ENCODE results near the gene NLGN4X. TPM values are rescaled to one million over a fixed set of nuclear protein-coding genes. Genes with fewer than 3 reads are reported as not detected.

NLGN4X gene
- total RNA-seq, 1 donor from 2014 or later = 11.5 TPM

DNA sequence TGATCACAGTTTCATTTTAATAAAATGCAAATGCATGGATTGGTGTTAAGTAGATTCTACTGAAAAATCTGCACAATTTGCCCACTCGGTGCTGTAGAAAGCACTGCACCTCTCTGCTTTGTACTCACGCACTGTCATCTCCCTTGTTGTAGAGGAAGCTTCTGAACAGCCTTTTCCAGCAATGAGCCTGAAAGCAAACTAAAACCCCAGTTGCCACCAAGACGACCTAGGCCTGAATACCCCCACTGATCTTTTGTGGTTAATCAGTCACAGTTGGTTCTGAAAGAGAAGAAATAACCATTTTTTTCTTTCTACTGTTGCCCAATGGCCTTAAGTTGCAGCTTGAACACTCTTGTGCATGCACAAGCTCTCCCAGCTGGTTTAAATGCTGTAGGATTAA is 229.8 kb downstream of the NLGN4X start:
- Histone ChIP-seq H3K27ac (ENCODE audit: low read depth, low read length) (no peak overlapping the region), H3K4me1 (ENCODE audit: insufficient read depth, low read length) (no peaks in the 10 kb centered on the region), H3K79me2 (ENCODE audit: insufficient read depth, low read length) (no peaks in the 10 kb centered on the region), H3K36me3 (ENCODE audit: insufficient read depth, low read length) (no peaks in the 10 kb centered on the region), H3K9me3 (ENCODE audit: insufficient read depth, low read depth, low read length) (no peaks in the 10 kb centered on the region), H3K4me2 (ENCODE audit: low read length) (no peak overlapping the region), H2AFZ (ENCODE audit: low read depth, low read length) (no peak overlapping the region), H3K4me3 (ENCODE audit: insufficient read depth, low read depth, low read length) (no peak overlapping the region), H4K20me1 (ENCODE audit: insufficient read depth, low read length) (no peaks in the 10 kb centered on the region), H3K27me3 (ENCODE audit: insufficient read depth, low read length) (no peaks in the 10 kb centered on the region), H3K9ac (ENCODE audit: low read length) (no peak overlapping the region)
- DNase-seq (ENCODE audit: low read depth) (no peak), FAIRE-seq (peak; percentile 29)
- H3K36me3 Mint-ChIP-seq (ENCODE audit: low read depth, unreplicated experiment) = no peaks in the 10 kb centered on the region
- H3K27ac Mint-ChIP-seq (ENCODE audit: unreplicated experiment) = no peak overlapping the region
- TF ChIP-seq EZH2 (IDR thresholded peaks at IDR 0.05; ENCODE audit: insufficient read depth, low read length) = no peak
- no peak for TF ChIP-seq CTCF (IDR thresholded peaks at IDR 0.05; ENCODE audit: insufficient read depth, low read depth, low read length)
- no peaks in the 10 kb centered on the region for H3K9me3 Mint-ChIP-seq (ENCODE audit: unreplicated experiment)
- H3K27me3 Mint-ChIP-seq (ENCODE audit: low read depth, unreplicated experiment) = no peaks in the 10 kb centered on the region
- H3K4me1 Mint-ChIP-seq (ENCODE audit: low read depth, unreplicated experiment) = peaks cover 5% of the 10 kb centered on the region
- no peak overlapping the region for H3K4me3 Mint-ChIP-seq (ENCODE audit: unreplicated experiment)

- peak; percentile 73 for FAIRE-seq
- H3K4me2 ChIP-seq (ENCODE audit: low read length) = no peak overlapping the region
- H3K36me3 ChIP-seq (ENCODE audit: insufficient read depth, low read length) = no peaks in the 10 kb centered on the region
- no peak overlapping the region for H2AFZ ChIP-seq (ENCODE audit: low read depth, low read length)
- DNase-seq (ENCODE audit: low read depth) = no peak
- no peak overlapping the region for H3K4me3 Mint-ChIP-seq (ENCODE audit: unreplicated experiment)
- no peaks in the 10 kb centered on the region for H3K9me3 Mint-ChIP-seq (ENCODE audit: unreplicated experiment)
- no peaks in the 10 kb centered on the region for H3K9me3 ChIP-seq (ENCODE audit: insufficient read depth, low read depth, low read length)
- no peaks in the 10 kb centered on the region for H3K4me1 ChIP-seq (ENCODE audit: insufficient read depth, low read length)
- H3K4me3 ChIP-seq (ENCODE audit: insufficient read depth, low read depth, low read length) = no peak overlapping the region
- no peak for TF ChIP-seq CTCF (IDR thresholded peaks at IDR 0.05; ENCODE audit: insufficient read depth, low read depth, low read length)
- TF ChIP-seq EZH2 (IDR thresholded peaks at IDR 0.05; ENCODE audit: insufficient read depth, low read length) = no peak
- H3K27ac ChIP-seq (ENCODE audit: low read depth, low read length) = no peak overlapping the region
- H4K20me1 ChIP-seq (ENCODE audit: insufficient read depth, low read length) = no peaks in the 10 kb centered on the region
- no peaks in the 10 kb centered on the region for H3K79me2 ChIP-seq (ENCODE audit: insufficient read depth, low read length)
- no peaks in the 10 kb centered on the region for H3K27me3 ChIP-seq (ENCODE audit: insufficient read depth, low read length)
- no peaks in the 10 kb centered on the region for H3K27me3 Mint-ChIP-seq (ENCODE audit: low read depth, unreplicated experiment)
- H3K9ac ChIP-seq (ENCODE audit: low read length) = no peak overlapping the region
- no peak overlapping the region for H3K27ac Mint-ChIP-seq (ENCODE audit: unreplicated experiment)
- H3K4me1 Mint-ChIP-seq (ENCODE audit: low read depth, unreplicated experiment) = peaks cover 5% of the 10 kb centered on the region
- no peaks in the 10 kb centered on the region for H3K36me3 Mint-ChIP-seq (ENCODE audit: low read depth, unreplicated experiment)
Measured at GRCh38 chrX:5998456-5998855, 230.2 kb downstream of the NLGN4X start.

- no peak overlapping the region for H3K4me3 ChIP-seq (ENCODE audit: insufficient read depth, low read depth, low read length)
- Mint-ChIP-seq H3K27me3 (ENCODE audit: low read depth, unreplicated experiment) (no peaks in the 10 kb centered on the region), H3K27ac (ENCODE audit: unreplicated experiment) (no peak overlapping the region), H3K4me3 (ENCODE audit: unreplicated experiment) (no peak overlapping the region), H3K4me1 (ENCODE audit: low read depth, unreplicated experiment) (peaks cover 2% of the 10 kb centered on the region), H3K9me3 (ENCODE audit: unreplicated experiment) (no peaks in the 10 kb centered on the region), H3K36me3 (ENCODE audit: low read depth, unreplicated experiment) (no peaks in the 10 kb centered on the region)
- DNase-seq (ENCODE audit: low read depth) (no peak), FAIRE-seq (no peak)
- H4K20me1 ChIP-seq (ENCODE audit: insufficient read depth, low read length) = no peaks in the 10 kb centered on the region
- no peak for TF ChIP-seq EZH2 (IDR thresholded peaks at IDR 0.05; ENCODE audit: insufficient read depth, low read length)
- TF ChIP-seq CTCF (IDR thresholded peaks at IDR 0.05; ENCODE audit: insufficient read depth, low read depth, low read length) = no peak
- H3K4me1 ChIP-seq (ENCODE audit: insufficient read depth, low read length) = no peaks in the 10 kb centered on the region
- no peaks in the 10 kb centered on the region for H3K79me2 ChIP-seq (ENCODE audit: insufficient read depth, low read length)
- no peak overlapping the region for H3K4me2 ChIP-seq (ENCODE audit: low read length)
- H2AFZ ChIP-seq (ENCODE audit: low read depth, low read length) = no peak overlapping the region
- no peaks in the 10 kb centered on the region for H3K27me3 ChIP-seq (ENCODE audit: insufficient read depth, low read length)
- H3K9me3 ChIP-seq (ENCODE audit: insufficient read depth, low read depth, low read length) = no peaks in the 10 kb centered on the region
- no peaks in the 10 kb centered on the region for H3K36me3 ChIP-seq (ENCODE audit: insufficient read depth, low read length)
- H3K9ac ChIP-seq (ENCODE audit: low read length) = no peak overlapping the region
- H3K27ac ChIP-seq (ENCODE audit: low read depth, low read length) = no peak overlapping the region
Measured at GRCh38 chrX:5991393-5991792, 237.3 kb downstream of the NLGN4X start.

Measured in astrocyte (in vitro differentiated cells and primary cell).